ENCODE measurements around the gene KIF16B. TPM values are rescaled to one million over a fixed set of nuclear protein-coding genes. Genes with fewer than 3 reads are reported as not detected.

Gene KIF16B
- total RNA-seq, 1 donor from 2014 or later, result 27.0 TPM

- H3K27ac Mint-ChIP-seq (ENCODE audit: unreplicated experiment), result no peak overlapping the region
- no peak for DNase-seq
- H3K4me1 Mint-ChIP-seq (ENCODE audit: low read depth, unreplicated experiment), result peaks cover 5% of the 10 kb centered on the region
- peaks cover 3% of the 10 kb centered on the region for H3K9me3 Mint-ChIP-seq (ENCODE audit: unreplicated experiment)
- H3K27me3 Mint-ChIP-seq (ENCODE audit: unreplicated experiment), result peaks cover 1% of the 10 kb centered on the region
- H3K36me3 Mint-ChIP-seq (ENCODE audit: unreplicated experiment), result peaks cover 15% of the 10 kb centered on the region
- no peak overlapping the region for H3K4me3 Mint-ChIP-seq (ENCODE audit: unreplicated experiment)
- TF ChIP-seq, protein P1, sequence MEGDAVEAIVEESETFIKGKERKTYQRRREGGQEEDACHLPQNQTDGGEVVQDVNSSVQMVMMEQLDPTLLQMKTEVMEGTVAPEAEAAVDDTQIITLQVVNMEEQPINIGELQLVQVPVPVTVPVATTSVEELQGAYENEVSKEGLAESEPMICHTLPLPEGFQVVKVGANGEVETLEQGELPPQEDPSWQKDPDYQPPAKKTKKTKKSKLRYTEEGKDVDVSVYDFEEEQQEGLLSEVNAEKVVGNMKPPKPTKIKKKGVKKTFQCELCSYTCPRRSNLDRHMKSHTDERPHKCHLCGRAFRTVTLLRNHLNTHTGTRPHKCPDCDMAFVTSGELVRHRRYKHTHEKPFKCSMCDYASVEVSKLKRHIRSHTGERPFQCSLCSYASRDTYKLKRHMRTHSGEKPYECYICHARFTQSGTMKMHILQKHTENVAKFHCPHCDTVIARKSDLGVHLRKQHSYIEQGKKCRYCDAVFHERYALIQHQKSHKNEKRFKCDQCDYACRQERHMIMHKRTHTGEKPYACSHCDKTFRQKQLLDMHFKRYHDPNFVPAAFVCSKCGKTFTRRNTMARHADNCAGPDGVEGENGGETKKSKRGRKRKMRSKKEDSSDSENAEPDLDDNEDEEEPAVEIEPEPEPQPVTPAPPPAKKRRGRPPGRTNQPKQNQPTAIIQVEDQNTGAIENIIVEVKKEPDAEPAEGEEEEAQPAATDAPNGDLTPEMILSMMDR (IDR thresholded peaks at IDR 0.05; ENCODE audit: partially characterized antibody, unreplicated experiment), result no peak
Measured at GRCh38 chr20:16296931-16297330, 276.3 kb downstream of the KIF16B start.

- no peak for DNase-seq
- H3K27me3 Mint-ChIP-seq (ENCODE audit: unreplicated experiment), result peaks cover 1% of the 10 kb centered on the region
- TF ChIP-seq, protein P1 (IDR thresholded peaks at IDR 0.05; ENCODE audit: partially characterized antibody, unreplicated experiment), result no peak
- H3K36me3 Mint-ChIP-seq (ENCODE audit: unreplicated experiment), result peaks cover 9% of the 10 kb centered on the region
- H3K9me3 Mint-ChIP-seq (ENCODE audit: unreplicated experiment), result peaks cover 2% of the 10 kb centered on the region
- no peak overlapping the region for H3K4me3 Mint-ChIP-seq (ENCODE audit: unreplicated experiment)
- H3K4me1 Mint-ChIP-seq (ENCODE audit: low read depth, unreplicated experiment), result peaks cover 5% of the 10 kb centered on the region
- H3K27ac Mint-ChIP-seq (ENCODE audit: unreplicated experiment), result no peak overlapping the region
Measured at GRCh38 chr20:16295534-16295933, 277.7 kb downstream of the KIF16B start.

GRCh38 chr20:16293590-16293989 is 279.7 kb downstream of the KIF16B start:
- TF ChIP-seq, protein P1 (IDR thresholded peaks at IDR 0.05; ENCODE audit: partially characterized antibody, unreplicated experiment), result no peak
- Mint-ChIP-seq H3K4me3 (ENCODE audit: unreplicated experiment) (no peak overlapping the region), H3K36me3 (ENCODE audit: unreplicated experiment) (peaks cover 6% of the 10 kb centered on the region), H3K9me3 (ENCODE audit: unreplicated experiment) (peaks cover 2% of the 10 kb centered on the region), H3K4me1 (ENCODE audit: low read depth, unreplicated experiment) (peaks cover 5% of the 10 kb centered on the region), H3K27ac (ENCODE audit: unreplicated experiment) (no peak overlapping the region), H3K27me3 (ENCODE audit: unreplicated experiment) (peaks cover 1% of the 10 kb centered on the region)
- DNase-seq, result no peak

GRCh38 chr20:16292226-16292880 is 280.9 kb downstream of the KIF16B start:
- Mint-ChIP-seq H3K27me3 (ENCODE audit: unreplicated experiment) (peaks cover 1% of the 10 kb centered on the region), H3K4me3 (ENCODE audit: unreplicated experiment) (no peak overlapping the region), H3K27ac (ENCODE audit: unreplicated experiment) (no peak overlapping the region), H3K9me3 (ENCODE audit: unreplicated experiment) (peaks cover 2% of the 10 kb centered on the region), H3K4me1 (ENCODE audit: low read depth, unreplicated experiment) (peaks cover 5% of the 10 kb centered on the region), H3K36me3 (ENCODE audit: unreplicated experiment) (no peaks in the 10 kb centered on the region)
- TF ChIP-seq, protein P1 (IDR thresholded peaks at IDR 0.05; ENCODE audit: partially characterized antibody, unreplicated experiment), result no peak
- no peak for DNase-seq

DNA sequence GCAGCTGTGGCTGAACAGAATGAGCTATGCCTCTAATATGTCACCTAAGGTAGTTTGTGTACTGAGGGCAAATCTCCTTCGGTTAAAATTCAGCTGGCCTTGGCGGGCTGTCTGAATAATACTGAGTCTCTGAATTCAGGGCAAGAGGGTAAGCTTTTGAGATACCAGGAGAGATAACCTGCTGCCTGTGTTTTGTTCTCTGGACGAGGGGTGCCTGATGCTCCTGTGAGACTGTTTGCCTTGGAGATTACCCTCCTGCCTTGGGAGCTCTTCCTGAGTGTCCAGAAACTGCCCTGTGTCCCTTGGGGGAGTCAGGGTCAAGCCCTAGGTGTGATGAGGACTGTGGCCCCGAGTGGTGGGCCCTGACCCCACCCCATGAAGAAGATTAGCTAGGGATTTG is 282.9 kb downstream of the KIF16B start:
- Mint-ChIP-seq H3K4me3 (ENCODE audit: unreplicated experiment) (no peak overlapping the region), H3K27ac (ENCODE audit: unreplicated experiment) (no peak overlapping the region), H3K9me3 (ENCODE audit: unreplicated experiment) (no peaks in the 10 kb centered on the region), H3K4me1 (ENCODE audit: low read depth, unreplicated experiment) (no peaks in the 10 kb centered on the region), H3K36me3 (ENCODE audit: unreplicated experiment) (no peaks in the 10 kb centered on the region), H3K27me3 (ENCODE audit: unreplicated experiment) (no peaks in the 10 kb centered on the region)
- TF ChIP-seq, protein P1 (IDR thresholded peaks at IDR 0.05; ENCODE audit: partially characterized antibody, unreplicated experiment), result no peak
- DNase-seq, result no peak
